SK-N-SH (cell line): Measurements from ENCODE around the gene KLHDC8B.

ENCODE experiments used
- EZH2phosphoT487 ChIP-seq: fragments of 200-600 bp; sonication (generic); IDR thresholded peaks from 2 replicates; pipeline ENCODE4 v1.6.1; 2017; ENCODE audit warnings: low read depth, mixed run types, mild to moderate bottlenecking, antibody characterized with exemption, moderate library complexity, borderline replicate concordance
- FOSL2 ChIP-seq: IDR thresholded peaks from 2 replicates; pipeline ENCODE4 v1.4.0; 2012; ENCODE audit warnings: low read depth, mild to moderate bottlenecking, moderate library complexity, borderline replicate concordance
- POLR2AphosphoS5 ChIP-seq: IDR thresholded peaks from 2 replicates; pipeline ENCODE4 v1.6.1; 2012; ENCODE audit warnings: low read depth, low read length
- RAD21 ChIP-seq: IDR thresholded peaks from 2 replicates; pipeline ENCODE4 v1.6.1; 2012; ENCODE audit warnings: mild to moderate bottlenecking, low read length
- TCF12 ChIP-seq: IDR thresholded peaks from 2 replicates; pipeline ENCODE4 v1.4.0; 2012
- TF ChIP-seq, protein P1 (sequence below): fragments of 200-600 bp; sonication (generic); IDR thresholded peaks from 2 replicates; pipeline ENCODE4 v1.6.1; 2017; ENCODE audit warnings: antibody characterized with exemption, mild to moderate bottlenecking, moderate library complexity
- TF ChIP-seq, protein P2 (sequence below): IDR thresholded peaks from 2 replicates; pipeline ENCODE4 v1.4.0; 2012; ENCODE audit warnings: low read depth, borderline replicate concordance
- TF ChIP-seq, protein P3 (sequence below): IDR thresholded peaks from 2 replicates; pipeline ENCODE4 v1.6.1; 2012; ENCODE audit warnings: mild to moderate bottlenecking, low read depth, low read length, moderate library complexity

DNA sequence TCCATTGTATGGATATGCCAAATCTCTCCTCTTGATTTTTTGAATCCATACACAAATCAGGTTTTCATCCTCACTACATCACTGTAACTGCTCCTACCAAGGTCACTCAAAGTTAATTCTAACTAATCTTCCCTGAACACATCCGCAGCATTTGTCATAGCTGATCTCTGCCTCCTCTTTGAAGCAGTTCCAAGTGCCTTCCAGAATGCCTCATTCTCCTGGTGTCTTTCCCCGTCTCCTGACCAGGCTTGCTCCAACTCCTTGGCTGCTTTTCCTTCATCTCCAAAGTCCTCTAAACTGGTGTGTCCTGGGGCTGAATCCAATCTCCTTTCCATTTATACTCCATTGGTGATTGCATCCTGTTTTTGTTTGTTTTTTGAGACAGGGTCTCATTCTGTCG, 26.8 kb downstream of the KLHDC8B start:
- TF ChIP-seq POLR2AphosphoS5 (no peak), EZH2phosphoT487 (no peak), TCF12 (no peak), FOSL2 (no peak), RAD21 (no peak)
- TF ChIP-seq, protein P1, sequence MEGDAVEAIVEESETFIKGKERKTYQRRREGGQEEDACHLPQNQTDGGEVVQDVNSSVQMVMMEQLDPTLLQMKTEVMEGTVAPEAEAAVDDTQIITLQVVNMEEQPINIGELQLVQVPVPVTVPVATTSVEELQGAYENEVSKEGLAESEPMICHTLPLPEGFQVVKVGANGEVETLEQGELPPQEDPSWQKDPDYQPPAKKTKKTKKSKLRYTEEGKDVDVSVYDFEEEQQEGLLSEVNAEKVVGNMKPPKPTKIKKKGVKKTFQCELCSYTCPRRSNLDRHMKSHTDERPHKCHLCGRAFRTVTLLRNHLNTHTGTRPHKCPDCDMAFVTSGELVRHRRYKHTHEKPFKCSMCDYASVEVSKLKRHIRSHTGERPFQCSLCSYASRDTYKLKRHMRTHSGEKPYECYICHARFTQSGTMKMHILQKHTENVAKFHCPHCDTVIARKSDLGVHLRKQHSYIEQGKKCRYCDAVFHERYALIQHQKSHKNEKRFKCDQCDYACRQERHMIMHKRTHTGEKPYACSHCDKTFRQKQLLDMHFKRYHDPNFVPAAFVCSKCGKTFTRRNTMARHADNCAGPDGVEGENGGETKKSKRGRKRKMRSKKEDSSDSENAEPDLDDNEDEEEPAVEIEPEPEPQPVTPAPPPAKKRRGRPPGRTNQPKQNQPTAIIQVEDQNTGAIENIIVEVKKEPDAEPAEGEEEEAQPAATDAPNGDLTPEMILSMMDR = no peak
- TF ChIP-seq, protein P2, sequence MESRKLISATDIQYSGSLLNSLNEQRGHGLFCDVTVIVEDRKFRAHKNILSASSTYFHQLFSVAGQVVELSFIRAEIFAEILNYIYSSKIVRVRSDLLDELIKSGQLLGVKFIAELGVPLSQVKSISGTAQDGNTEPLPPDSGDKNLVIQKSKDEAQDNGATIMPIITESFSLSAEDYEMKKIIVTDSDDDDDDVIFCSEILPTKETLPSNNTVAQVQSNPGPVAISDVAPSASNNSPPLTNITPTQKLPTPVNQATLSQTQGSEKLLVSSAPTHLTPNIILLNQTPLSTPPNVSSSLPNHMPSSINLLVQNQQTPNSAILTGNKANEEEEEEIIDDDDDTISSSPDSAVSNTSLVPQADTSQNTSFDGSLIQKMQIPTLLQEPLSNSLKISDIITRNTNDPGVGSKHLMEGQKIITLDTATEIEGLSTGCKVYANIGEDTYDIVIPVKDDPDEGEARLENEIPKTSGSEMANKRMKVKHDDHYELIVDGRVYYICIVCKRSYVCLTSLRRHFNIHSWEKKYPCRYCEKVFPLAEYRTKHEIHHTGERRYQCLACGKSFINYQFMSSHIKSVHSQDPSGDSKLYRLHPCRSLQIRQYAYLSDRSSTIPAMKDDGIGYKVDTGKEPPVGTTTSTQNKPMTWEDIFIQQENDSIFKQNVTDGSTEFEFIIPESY = no peak
- TF ChIP-seq, protein P3, sequence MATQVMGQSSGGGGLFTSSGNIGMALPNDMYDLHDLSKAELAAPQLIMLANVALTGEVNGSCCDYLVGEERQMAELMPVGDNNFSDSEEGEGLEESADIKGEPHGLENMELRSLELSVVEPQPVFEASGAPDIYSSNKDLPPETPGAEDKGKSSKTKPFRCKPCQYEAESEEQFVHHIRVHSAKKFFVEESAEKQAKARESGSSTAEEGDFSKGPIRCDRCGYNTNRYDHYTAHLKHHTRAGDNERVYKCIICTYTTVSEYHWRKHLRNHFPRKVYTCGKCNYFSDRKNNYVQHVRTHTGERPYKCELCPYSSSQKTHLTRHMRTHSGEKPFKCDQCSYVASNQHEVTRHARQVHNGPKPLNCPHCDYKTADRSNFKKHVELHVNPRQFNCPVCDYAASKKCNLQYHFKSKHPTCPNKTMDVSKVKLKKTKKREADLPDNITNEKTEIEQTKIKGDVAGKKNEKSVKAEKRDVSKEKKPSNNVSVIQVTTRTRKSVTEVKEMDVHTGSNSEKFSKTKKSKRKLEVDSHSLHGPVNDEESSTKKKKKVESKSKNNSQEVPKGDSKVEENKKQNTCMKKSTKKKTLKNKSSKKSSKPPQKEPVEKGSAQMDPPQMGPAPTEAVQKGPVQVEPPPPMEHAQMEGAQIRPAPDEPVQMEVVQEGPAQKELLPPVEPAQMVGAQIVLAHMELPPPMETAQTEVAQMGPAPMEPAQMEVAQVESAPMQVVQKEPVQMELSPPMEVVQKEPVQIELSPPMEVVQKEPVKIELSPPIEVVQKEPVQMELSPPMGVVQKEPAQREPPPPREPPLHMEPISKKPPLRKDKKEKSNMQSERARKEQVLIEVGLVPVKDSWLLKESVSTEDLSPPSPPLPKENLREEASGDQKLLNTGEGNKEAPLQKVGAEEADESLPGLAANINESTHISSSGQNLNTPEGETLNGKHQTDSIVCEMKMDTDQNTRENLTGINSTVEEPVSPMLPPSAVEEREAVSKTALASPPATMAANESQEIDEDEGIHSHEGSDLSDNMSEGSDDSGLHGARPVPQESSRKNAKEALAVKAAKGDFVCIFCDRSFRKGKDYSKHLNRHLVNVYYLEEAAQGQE = no peak
